Measurements from ENCODE around the gene C19orf47. TPM values are rescaled to one million over a fixed set of nuclear protein-coding genes. Genes with fewer than 3 reads are reported as not detected.
A peak's percentile ranks its signal among the peaks of the same experiment; 100 is the strongest.

The C19orf47 gene
- 10 to 100 TPM; 25.9 to 32.4 TPM for total RNA-seq

GRCh38 chr19:40348125-40348913 is at the start of gene C19orf47, which contains the start of gene PLD3:
TSS of gene C19orf47 (minus strand) at chr19:40348397. CDS start at chr19:40341857, 6,540 bp downstream.
TSS of gene PLD3 (plus strand) at chr19:40348695. CDS start at chr19:40366484, 17,789 bp downstream.
- peak; percentile 95 for ATAC-seq
- DNase-seq, result peak; percentile 100
- peaks cover 30% of the 10 kb centered on the region for H3K4me1 Mint-ChIP-seq
- peak within 1 kb of the TSS; percentile 86 for H3K4me3 Mint-ChIP-seq
- peaks cover 5% of the 10 kb centered on the region for H3K36me3 Mint-ChIP-seq
- CTCF ChIA-PET, result interaction anchor here (1.3 to 2.6 kb wide), 7 partner anchors 11 to 201 kb away, joined by 3 to 13 read pairs (median 4); no protein-coding TSS in a partner anchor
- H3K9me3 Mint-ChIP-seq (ENCODE audit: low read depth), result no peaks in the 10 kb centered on the region
- H3K27me3 Mint-ChIP-seq, result peaks cover 2% of the 10 kb centered on the region
- H3K27ac Mint-ChIP-seq, result peak within 1 kb of the TSS; percentile 86

- peaks cover 4% of the 10 kb centered on the region for H3K27me3 Mint-ChIP-seq
- no peaks in the 10 kb centered on the region for H3K9me3 Mint-ChIP-seq (ENCODE audit: low read depth)
- no peak overlapping the region for H3K4me3 Mint-ChIP-seq
- no peak overlapping the region for H3K27ac Mint-ChIP-seq
- no peaks in the 10 kb centered on the region for H3K36me3 Mint-ChIP-seq
- H3K4me1 Mint-ChIP-seq, result peaks cover 8% of the 10 kb centered on the region
- CTCF ChIA-PET, result interaction anchor here (1.8 kb wide), 1 partner anchor 17 kb away, joined by 5 read pairs; no protein-coding TSS in a partner anchor
- ATAC-seq (no peak), DNase-seq (no peak)
Observed at GRCh38 chr19:40397568-40397906, 49.3 kb upstream of the C19orf47 start.

GRCh38 chr19:40396886-40397567 is 48.8 kb upstream of the C19orf47 start:
- ATAC-seq (no peak), DNase-seq (no peak)
- no peak overlapping the region for H3K27ac Mint-ChIP-seq
- no peaks in the 10 kb centered on the region for H3K36me3 Mint-ChIP-seq
- peaks cover 8% of the 10 kb centered on the region for H3K4me1 Mint-ChIP-seq
- no peak overlapping the region for H3K4me3 Mint-ChIP-seq
- H3K9me3 Mint-ChIP-seq (ENCODE audit: low read depth), result no peaks in the 10 kb centered on the region
- H3K27me3 Mint-ChIP-seq, result peaks cover 4% of the 10 kb centered on the region
- CTCF ChIA-PET, result interaction anchor here (1.8 kb wide), 1 partner anchor 17 kb away, joined by 5 read pairs; no protein-coding TSS in a partner anchor

GRCh38 chr19:40395956-40396355 is 47.8 kb upstream of the C19orf47 start:
- H3K27me3 Mint-ChIP-seq, result peaks cover 4% of the 10 kb centered on the region
- H3K4me1 Mint-ChIP-seq, result peaks cover 8% of the 10 kb centered on the region
- ATAC-seq, result no peak
- H3K4me3 Mint-ChIP-seq, result no peak overlapping the region
- no peaks in the 10 kb centered on the region for H3K36me3 Mint-ChIP-seq
- no peak overlapping the region for H3K27ac Mint-ChIP-seq
- no peaks in the 10 kb centered on the region for H3K9me3 Mint-ChIP-seq (ENCODE audit: low read depth)
- CTCF ChIA-PET, result interaction anchor here (0.6 to 1.8 kb wide), 2 partner anchors 10 to 16 kb away, joined by 3 to 5 read pairs; no protein-coding TSS in a partner anchor
- no peak for DNase-seq

- Mint-ChIP-seq H3K9me3 (ENCODE audit: low read depth) (no peaks in the 10 kb centered on the region), H3K27ac (no peak overlapping the region), H3K27me3 (peaks cover 4% of the 10 kb centered on the region), H3K36me3 (no peaks in the 10 kb centered on the region), H3K4me3 (no peak overlapping the region), H3K4me1 (peaks cover 8% of the 10 kb centered on the region)
- ATAC-seq (no peak), DNase-seq (no peak)
- CTCF ChIA-PET, result no interaction called here
Observed at GRCh38 chr19:40394816-40395210, 46.6 kb upstream of the C19orf47 start.

GRCh38 chr19:40393894-40394815 is 46.0 kb upstream of the C19orf47 start:
- no peak for ATAC-seq
- H3K4me3 Mint-ChIP-seq, result no peak overlapping the region
- no peak overlapping the region for H3K27ac Mint-ChIP-seq

GRCh38 chr19:40392894-40393517 is 44.8 kb upstream of the C19orf47 start:
- DNase-seq, result no peak
- Mint-ChIP-seq H3K27me3 (no peaks in the 10 kb centered on the region), H3K36me3 (no peaks in the 10 kb centered on the region), H3K27ac (no peak overlapping the region), H3K4me1 (no peaks in the 10 kb centered on the region), H3K9me3 (ENCODE audit: low read depth) (no peaks in the 10 kb centered on the region), H3K4me3 (no peak overlapping the region)
- ATAC-seq, result peak; percentile 27
- CTCF ChIA-PET, result no interaction called here

More at GRCh38 chr19:40393894-40394815, 46.0 kb upstream of the C19orf47 start:
- Mint-ChIP-seq H3K9me3 (ENCODE audit: low read depth) (no peaks in the 10 kb centered on the region), H3K36me3 (no peaks in the 10 kb centered on the region), H3K4me1 (peaks cover 4% of the 10 kb centered on the region), H3K27me3 (peaks cover 2% of the 10 kb centered on the region)
- CTCF ChIA-PET, result no interaction called here
- DNase-seq, result no peak

GRCh38 chr19:40392123-40392522 is 43.9 kb upstream of the C19orf47 start:
- H3K9me3 Mint-ChIP-seq (ENCODE audit: low read depth), result no peaks in the 10 kb centered on the region
- no peaks in the 10 kb centered on the region for H3K4me1 Mint-ChIP-seq
- no peak overlapping the region for H3K27ac Mint-ChIP-seq
- H3K36me3 Mint-ChIP-seq, result no peaks in the 10 kb centered on the region
- DNase-seq (no peak), ATAC-seq (no peak)
- CTCF ChIA-PET, result no interaction called here
- no peak overlapping the region for H3K4me3 Mint-ChIP-seq
- no peaks in the 10 kb centered on the region for H3K27me3 Mint-ChIP-seq

GRCh38 chr19:40390084-40390742 is 42.0 kb upstream of the C19orf47 start, which contains the start of gene HIPK4:
TSS of gene HIPK4 (minus strand) at chr19:40390181. CDS start at chr19:40389902, 279 bp downstream.
- Mint-ChIP-seq H3K9me3 (ENCODE audit: low read depth) (no peaks in the 10 kb centered on the region), H3K36me3 (no peaks in the 10 kb centered on the region), H3K4me1 (peaks cover 2% of the 10 kb centered on the region), H3K27me3 (peaks cover 2% of the 10 kb centered on the region), H3K4me3 (no peak within 1 kb of the TSS), H3K27ac (no peak within 1 kb of the TSS)
- CTCF ChIA-PET, result no interaction called here
- DNase-seq, result no peak
- no peak for ATAC-seq

GRCh38 chr19:40389404-40390083 is 41.3 kb upstream of the C19orf47 start:
- ATAC-seq (no peak), DNase-seq (no peak)
- CTCF ChIA-PET, result interaction anchor here (0.6 kb wide), 1 partner anchor 224 kb away, joined by 3 read pairs; no protein-coding TSS in a partner anchor
- no peaks in the 10 kb centered on the region for H3K9me3 Mint-ChIP-seq (ENCODE audit: low read depth)
- peaks cover 7% of the 10 kb centered on the region for H3K4me1 Mint-ChIP-seq
- no peak overlapping the region for H3K27ac Mint-ChIP-seq
- H3K27me3 Mint-ChIP-seq, result peaks cover 3% of the 10 kb centered on the region
- H3K36me3 Mint-ChIP-seq, result no peaks in the 10 kb centered on the region
- no peak overlapping the region for H3K4me3 Mint-ChIP-seq

- no peaks in the 10 kb centered on the region for H3K9me3 Mint-ChIP-seq (ENCODE audit: low read depth)
- H3K36me3 Mint-ChIP-seq, result no peaks in the 10 kb centered on the region
Observed at GRCh38 chr19:40388481-40388880, 40.3 kb upstream of the C19orf47 start.

GRCh38 chr19:40387155-40387554 is 39.0 kb upstream of the C19orf47 start:
- peaks cover 7% of the 10 kb centered on the region for H3K4me1 Mint-ChIP-seq
- CTCF ChIA-PET, result no interaction called here
- no peak overlapping the region for H3K27ac Mint-ChIP-seq
- DNase-seq, result no peak
- no peak overlapping the region for H3K4me3 Mint-ChIP-seq
- H3K9me3 Mint-ChIP-seq (ENCODE audit: low read depth), result no peaks in the 10 kb centered on the region
- no peaks in the 10 kb centered on the region for H3K36me3 Mint-ChIP-seq
- H3K27me3 Mint-ChIP-seq, result peaks cover 3% of the 10 kb centered on the region
- ATAC-seq, result no peak

More at GRCh38 chr19:40388481-40388880, 40.3 kb upstream of the C19orf47 start:
- peaks cover 3% of the 10 kb centered on the region for H3K27me3 Mint-ChIP-seq
- CTCF ChIA-PET, result no interaction called here
- DNase-seq (no peak), ATAC-seq (no peak)
- no peak overlapping the region for H3K27ac Mint-ChIP-seq
- H3K4me1 Mint-ChIP-seq, result peaks cover 7% of the 10 kb centered on the region
- H3K4me3 Mint-ChIP-seq, result no peak overlapping the region

All from activated CD8-positive, alpha-beta memory T cell treated with anti-CD3 and anti-CD28 coated beads, Interleukin-2, amount 10 ng/mL, durations not matched to agents 7 days and 5 days (primary cell).